Upper lobe of left lung (tissue), 4 donors: ENCODE measurements around the gene STX1B.

Source experiments
- POLR2A ChIP-seq, 4 donors: fragments of 450-650 bp; IDR thresholded peaks; one replicate each; pipeline ENCODE4 v1.5.1; 2016 to 2017; ENCODE audit warnings: antibody characterized with exemption in 4 of 4, mild to moderate bottlenecking in 2 of 4
- POLR2AphosphoS5 ChIP-seq, 2 donors: sonication (generic); formaldehyde crosslinking; IDR thresholded peaks; one replicate each; pipeline ENCODE4 v1.5.1; 2017; ENCODE audit warnings: antibody characterized with exemption in 2 of 2
- TF ChIP-seq, protein P1 (sequence below), 6 experiments: fragments of 450-650 bp in 4 of 6; fragments of 200-600 bp in 2 of 6; sonication (generic) in 2 of 6; IDR thresholded peaks; one replicate each; pipeline ENCODE4 v1.5.1; 2016 to 2019; ENCODE audit warnings: antibody characterized with exemption in 6 of 6

DNA sequence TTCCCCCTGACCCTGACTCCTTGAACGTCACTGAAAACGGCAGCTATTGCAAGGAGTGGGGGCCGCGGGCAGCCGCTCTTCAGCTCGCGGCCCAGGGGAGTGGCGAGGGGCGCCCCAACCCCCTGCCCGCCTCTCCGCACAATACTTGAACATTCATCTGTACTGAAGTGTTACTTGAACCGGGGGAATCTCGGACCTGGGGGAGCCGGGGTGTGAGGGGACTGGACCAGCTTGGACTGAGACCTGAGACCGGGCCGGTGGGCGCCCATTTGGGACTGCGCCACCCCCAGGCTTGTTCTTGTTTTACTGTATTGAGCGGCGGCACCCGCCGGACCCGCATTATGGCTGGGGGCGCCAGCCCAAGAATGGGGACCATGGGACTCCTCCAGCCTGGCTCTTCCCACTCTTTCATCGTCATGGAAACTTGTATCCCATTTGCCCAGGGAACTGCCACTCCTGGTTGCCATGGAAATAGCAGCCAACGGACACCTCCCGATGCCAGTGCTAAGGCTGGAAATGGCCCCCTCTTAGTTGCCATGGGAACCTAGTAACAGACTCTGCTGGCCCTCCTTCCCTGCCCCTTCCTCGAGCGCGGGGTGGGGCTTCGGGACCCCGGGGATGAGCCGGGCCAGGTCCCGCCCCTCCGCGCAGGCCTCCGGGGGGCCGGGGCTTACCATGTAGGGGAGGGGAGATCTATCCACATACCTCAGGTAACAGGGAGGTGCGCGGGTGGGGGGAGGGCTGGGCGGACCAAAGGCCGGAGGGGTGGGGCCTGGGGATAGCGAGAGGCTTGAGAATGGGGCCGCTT is 62.4 kb downstream of the STX1B start:
- TF ChIP-seq, protein P1, sequence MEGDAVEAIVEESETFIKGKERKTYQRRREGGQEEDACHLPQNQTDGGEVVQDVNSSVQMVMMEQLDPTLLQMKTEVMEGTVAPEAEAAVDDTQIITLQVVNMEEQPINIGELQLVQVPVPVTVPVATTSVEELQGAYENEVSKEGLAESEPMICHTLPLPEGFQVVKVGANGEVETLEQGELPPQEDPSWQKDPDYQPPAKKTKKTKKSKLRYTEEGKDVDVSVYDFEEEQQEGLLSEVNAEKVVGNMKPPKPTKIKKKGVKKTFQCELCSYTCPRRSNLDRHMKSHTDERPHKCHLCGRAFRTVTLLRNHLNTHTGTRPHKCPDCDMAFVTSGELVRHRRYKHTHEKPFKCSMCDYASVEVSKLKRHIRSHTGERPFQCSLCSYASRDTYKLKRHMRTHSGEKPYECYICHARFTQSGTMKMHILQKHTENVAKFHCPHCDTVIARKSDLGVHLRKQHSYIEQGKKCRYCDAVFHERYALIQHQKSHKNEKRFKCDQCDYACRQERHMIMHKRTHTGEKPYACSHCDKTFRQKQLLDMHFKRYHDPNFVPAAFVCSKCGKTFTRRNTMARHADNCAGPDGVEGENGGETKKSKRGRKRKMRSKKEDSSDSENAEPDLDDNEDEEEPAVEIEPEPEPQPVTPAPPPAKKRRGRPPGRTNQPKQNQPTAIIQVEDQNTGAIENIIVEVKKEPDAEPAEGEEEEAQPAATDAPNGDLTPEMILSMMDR (IDR thresholded peaks at IDR 0.05), result no peak
- TF ChIP-seq POLR2AphosphoS5 (IDR thresholded peaks at IDR 0.05) (no peak), POLR2A (IDR thresholded peaks at IDR 0.05) (no peak)
